ENCODE results near the gene LDLRAD4. TPM values are rescaled to one million over a fixed set of nuclear protein-coding genes. Genes with fewer than 3 reads are reported as not detected.

Gene LDLRAD4
- total RNA-seq, 3 donors from 2014 or later = 17.5 to 20.4 (median 18.3) TPM

- ATAC-seq = peak in 1 of 2 donors; percentile 26
- Mint-ChIP-seq H3K27me3 (ENCODE audit: low read depth) (no peaks in the 10 kb centered on the region), H3K4me1 (ENCODE audit: low read depth) (peaks cover 20% of the 10 kb centered on the region), H3K9me3 (no peaks in the 10 kb centered on the region), H3K36me3 (ENCODE audit: insufficient read depth) (no peaks in the 10 kb centered on the region), H3K4me3 (no peak overlapping the region)
- no peak for DNase-seq
Observed at GRCh38 chr18:13294309-13294708, 75.7 kb downstream of the LDLRAD4 start.

GRCh38 chr18:13295894-13296293 is 77.3 kb downstream of the LDLRAD4 start:
- H3K9me3 Mint-ChIP-seq = no peaks in the 10 kb centered on the region
- ATAC-seq (no peak), DNase-seq (no peak)
- H3K36me3 Mint-ChIP-seq (ENCODE audit: insufficient read depth) = no peaks in the 10 kb centered on the region
- H3K27me3 Mint-ChIP-seq (ENCODE audit: low read depth) = no peaks in the 10 kb centered on the region
- H3K4me3 Mint-ChIP-seq = no peak overlapping the region
- H3K4me1 Mint-ChIP-seq (ENCODE audit: low read depth) = peaks cover 9% of the 10 kb centered on the region

DNA sequence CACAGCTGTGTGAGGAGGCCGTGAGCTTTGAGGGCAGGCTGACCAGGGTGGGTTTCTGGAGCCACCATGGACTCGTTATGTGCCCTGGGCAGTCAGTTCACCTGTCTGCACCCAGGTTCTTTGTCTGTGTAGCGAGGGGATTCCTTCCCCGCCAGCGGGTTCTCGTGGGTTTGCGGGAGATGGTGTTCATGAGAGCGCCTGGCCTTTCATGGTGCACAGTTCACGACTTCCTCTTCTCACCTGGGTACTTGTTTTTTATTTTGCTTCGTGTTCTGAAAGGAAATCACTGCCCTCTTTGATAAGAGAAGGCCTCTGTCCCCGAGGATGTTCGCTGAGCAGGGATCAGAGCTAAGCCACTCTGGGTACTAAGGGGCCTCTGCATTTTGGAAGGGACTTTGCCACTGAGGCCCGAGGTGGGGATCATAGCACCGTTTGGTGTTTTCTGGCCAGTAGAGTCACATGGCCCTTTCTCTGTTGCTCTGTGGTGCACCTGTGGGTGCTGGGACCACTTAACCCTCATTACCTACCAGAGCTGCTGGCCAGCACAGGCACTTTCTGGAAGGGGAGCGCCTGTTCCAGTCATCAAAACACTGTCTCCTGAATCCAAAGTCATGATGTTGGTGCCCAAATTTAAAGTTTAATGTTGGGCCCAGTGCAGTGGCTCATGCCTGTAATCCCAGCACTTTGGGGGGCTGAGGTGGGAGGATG is 78.5 kb downstream of the LDLRAD4 start:
- Mint-ChIP-seq H3K4me3 (no peak overlapping the region), H3K4me1 (ENCODE audit: low read depth) (peaks cover 5% of the 10 kb centered on the region), H3K27me3 (ENCODE audit: low read depth) (no peaks in the 10 kb centered on the region), H3K9me3 (no peaks in the 10 kb centered on the region), H3K36me3 (ENCODE audit: insufficient read depth) (no peaks in the 10 kb centered on the region)
- ATAC-seq (no peak), DNase-seq (no peak)

- Mint-ChIP-seq H3K4me3 (no peak overlapping the region), H3K27me3 (ENCODE audit: low read depth) (no peaks in the 10 kb centered on the region), H3K9me3 (no peaks in the 10 kb centered on the region), H3K4me1 (ENCODE audit: low read depth) (peaks cover 12% of the 10 kb centered on the region), H3K36me3 (ENCODE audit: insufficient read depth) (peaks cover 2% of the 10 kb centered on the region)
- DNase-seq (no peak), ATAC-seq (no peak)
Observed at GRCh38 chr18:13298262-13298661, 79.7 kb downstream of the LDLRAD4 start.

GRCh38 chr18:13300029-13300428 is 81.5 kb downstream of the LDLRAD4 start:
- peaks cover 12% of the 10 kb centered on the region for H3K4me1 Mint-ChIP-seq (ENCODE audit: low read depth)
- DNase-seq = no peak

GRCh38 chr18:13300796-13301195 is 82.2 kb downstream of the LDLRAD4 start:
- ATAC-seq (no peak), DNase-seq (no peak)
- Mint-ChIP-seq H3K36me3 (ENCODE audit: insufficient read depth) (peaks cover 2% of the 10 kb centered on the region), H3K9me3 (peaks cover 5% of the 10 kb centered on the region), H3K27me3 (ENCODE audit: low read depth) (no peaks in the 10 kb centered on the region), H3K4me1 (ENCODE audit: low read depth) (peaks cover 12% of the 10 kb centered on the region), H3K4me3 (no peak overlapping the region)

More at GRCh38 chr18:13300029-13300428, 81.5 kb downstream of the LDLRAD4 start:
- Mint-ChIP-seq H3K9me3 (no peaks in the 10 kb centered on the region), H3K4me3 (no peak overlapping the region), H3K27me3 (ENCODE audit: low read depth) (no peaks in the 10 kb centered on the region), H3K36me3 (ENCODE audit: insufficient read depth) (peaks cover 2% of the 10 kb centered on the region)
- ATAC-seq = no peak

DNA sequence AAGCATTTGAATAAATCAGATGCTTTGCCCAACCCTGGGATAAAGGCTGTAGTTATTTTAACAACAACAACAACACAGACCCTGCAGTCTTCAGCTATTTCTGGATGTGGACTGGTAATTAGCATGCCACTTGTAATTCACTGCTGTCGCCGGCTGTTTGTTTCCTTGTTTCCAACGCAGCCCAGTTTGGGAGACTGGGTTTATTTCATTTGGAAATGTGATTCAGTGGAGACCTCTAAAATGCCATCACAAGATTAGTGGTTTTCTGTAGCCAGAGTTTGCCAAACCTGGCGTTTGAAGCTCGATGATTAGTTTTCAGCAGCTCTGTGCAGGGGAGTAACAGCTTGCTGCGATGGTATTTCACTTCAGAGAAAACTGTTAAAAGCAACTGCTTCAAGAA is 83.5 kb downstream of the LDLRAD4 start:
- H3K27me3 Mint-ChIP-seq (ENCODE audit: low read depth) = no peaks in the 10 kb centered on the region
- no peak overlapping the region for H3K4me3 Mint-ChIP-seq
- DNase-seq = no peak
- peaks cover 8% of the 10 kb centered on the region for H3K4me1 Mint-ChIP-seq (ENCODE audit: low read depth)
- H3K36me3 Mint-ChIP-seq (ENCODE audit: insufficient read depth) = peaks cover 2% of the 10 kb centered on the region
- peaks cover 7% of the 10 kb centered on the region for H3K9me3 Mint-ChIP-seq
- ATAC-seq = no peak

GRCh38 chr18:13302457-13303225 is 84.1 kb downstream of the LDLRAD4 start:
- Mint-ChIP-seq H3K27me3 (ENCODE audit: low read depth) (no peaks in the 10 kb centered on the region), H3K4me1 (ENCODE audit: low read depth) (peaks cover 7% of the 10 kb centered on the region), H3K9me3 (peaks cover 7% of the 10 kb centered on the region), H3K36me3 (ENCODE audit: insufficient read depth) (peaks cover 2% of the 10 kb centered on the region), H3K4me3 (no peak overlapping the region)
- ATAC-seq (no peak), DNase-seq (no peak)

- peaks cover 2% of the 10 kb centered on the region for H3K36me3 Mint-ChIP-seq (ENCODE audit: insufficient read depth)
- DNase-seq = no peak
- H3K9me3 Mint-ChIP-seq = peaks cover 7% of the 10 kb centered on the region
- no peaks in the 10 kb centered on the region for H3K27me3 Mint-ChIP-seq (ENCODE audit: low read depth)
- H3K4me1 Mint-ChIP-seq (ENCODE audit: low read depth) = peaks cover 17% of the 10 kb centered on the region
- H3K4me3 Mint-ChIP-seq = no peak overlapping the region
- ATAC-seq = no peak
Observed at GRCh38 chr18:13303756-13304364, 85.3 kb downstream of the LDLRAD4 start.

- ATAC-seq (no peak), DNase-seq (no peak)
- Mint-ChIP-seq H3K36me3 (ENCODE audit: insufficient read depth) (peaks cover 2% of the 10 kb centered on the region), H3K27me3 (ENCODE audit: low read depth) (no peaks in the 10 kb centered on the region), H3K4me1 (ENCODE audit: low read depth) (peaks cover 18% of the 10 kb centered on the region), H3K9me3 (peaks cover 7% of the 10 kb centered on the region), H3K4me3 (no peak overlapping the region)
Observed at GRCh38 chr18:13305301-13305700, 86.7 kb downstream of the LDLRAD4 start.

DNA sequence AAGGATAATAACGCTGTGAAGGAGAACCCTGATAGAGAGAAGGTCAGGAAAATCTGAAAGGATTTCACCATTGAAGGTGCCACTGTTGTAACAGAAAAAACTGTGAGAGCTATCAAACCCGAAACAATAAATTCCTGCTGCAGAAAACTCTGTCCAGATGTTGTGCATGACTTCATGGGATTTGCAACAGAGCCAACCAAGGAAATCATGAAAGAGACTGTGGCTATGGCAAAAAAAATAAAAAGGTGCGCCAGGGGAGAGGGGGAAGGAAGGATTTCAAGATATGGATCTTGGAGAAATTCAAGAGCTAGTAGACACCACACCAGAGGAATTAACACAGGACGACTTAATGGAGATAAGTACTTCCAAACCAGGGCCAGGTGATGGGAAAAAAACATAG is 88.0 kb downstream of the LDLRAD4 start:
- Mint-ChIP-seq H3K4me3 (no peak overlapping the region), H3K4me1 (ENCODE audit: low read depth) (peaks cover 18% of the 10 kb centered on the region), H3K36me3 (ENCODE audit: insufficient read depth) (peaks cover 2% of the 10 kb centered on the region), H3K9me3 (peaks cover 7% of the 10 kb centered on the region), H3K27me3 (ENCODE audit: low read depth) (no peaks in the 10 kb centered on the region)
- ATAC-seq (no peak), DNase-seq (no peak)

- DNase-seq = no peak
- H3K4me3 Mint-ChIP-seq = no peak overlapping the region
- H3K27me3 Mint-ChIP-seq (ENCODE audit: low read depth) = no peaks in the 10 kb centered on the region
- no peaks in the 10 kb centered on the region for H3K36me3 Mint-ChIP-seq (ENCODE audit: insufficient read depth)
- peaks cover 7% of the 10 kb centered on the region for H3K9me3 Mint-ChIP-seq
- peaks cover 20% of the 10 kb centered on the region for H3K4me1 Mint-ChIP-seq (ENCODE audit: low read depth)
- ATAC-seq = peak in 1 of 2 donors; percentile 93
Observed at GRCh38 chr18:13308369-13308768, 89.8 kb downstream of the LDLRAD4 start.

DNA sequence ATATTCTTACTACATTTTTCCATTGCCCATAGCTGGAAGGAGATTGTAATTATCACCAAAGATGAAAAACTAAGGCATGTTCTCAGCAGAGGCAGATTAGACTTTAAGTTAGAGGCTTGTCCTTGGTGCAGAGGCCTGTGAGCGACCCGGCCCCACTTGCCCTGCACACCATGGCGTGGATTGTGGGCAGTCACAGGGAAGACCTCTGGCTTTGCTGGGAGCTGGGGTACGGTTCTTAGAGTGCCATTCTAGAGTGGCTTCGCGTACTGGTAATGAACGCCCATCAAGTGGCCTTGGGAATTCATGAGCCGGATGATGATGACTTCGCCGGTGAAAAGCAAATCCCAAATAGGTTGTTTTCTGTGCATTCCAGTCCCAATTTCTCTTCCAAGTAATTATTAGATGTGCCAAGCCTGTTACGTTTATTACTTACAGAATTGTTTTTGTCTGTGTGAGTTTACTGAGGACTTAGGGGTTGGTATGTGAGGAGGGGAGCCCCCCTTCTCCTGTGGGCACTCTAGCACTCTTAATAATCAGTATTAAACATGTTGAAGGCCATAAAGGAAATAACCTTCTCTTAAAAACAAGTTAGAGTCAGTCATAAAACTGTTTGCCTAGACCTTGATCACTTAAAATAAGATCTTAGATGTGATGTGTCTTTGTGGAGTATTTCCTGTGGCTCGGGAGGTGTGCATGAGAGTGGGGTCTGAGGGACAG is 90.6 kb downstream of the LDLRAD4 start:
- no peaks in the 10 kb centered on the region for H3K36me3 Mint-ChIP-seq (ENCODE audit: insufficient read depth)
- peaks cover 7% of the 10 kb centered on the region for H3K9me3 Mint-ChIP-seq
- no peaks in the 10 kb centered on the region for H3K27me3 Mint-ChIP-seq (ENCODE audit: low read depth)
- peaks cover 28% of the 10 kb centered on the region for H3K4me1 Mint-ChIP-seq (ENCODE audit: low read depth)
- no peak for ATAC-seq
- H3K4me3 Mint-ChIP-seq = no peak overlapping the region
- no peak for DNase-seq
